ENCODE data around the gene PMM1. TPM values are rescaled to one million over a fixed set of nuclear protein-coding genes. Genes with fewer than 3 reads are reported as not detected.

Gene PMM1
- total and polyA plus RNA-seq, 2 of the 13 experiments (the other 11 are each of a cell fraction or from before 2014, with no cell fraction given), result 17.8 to 95.6 TPM

- TF ChIP-seq ZBTB33 (CRISPR knock-in tag; IDR thresholded peaks at IDR 0.05), result no peak
- TF ChIP-seq, protein P1, sequence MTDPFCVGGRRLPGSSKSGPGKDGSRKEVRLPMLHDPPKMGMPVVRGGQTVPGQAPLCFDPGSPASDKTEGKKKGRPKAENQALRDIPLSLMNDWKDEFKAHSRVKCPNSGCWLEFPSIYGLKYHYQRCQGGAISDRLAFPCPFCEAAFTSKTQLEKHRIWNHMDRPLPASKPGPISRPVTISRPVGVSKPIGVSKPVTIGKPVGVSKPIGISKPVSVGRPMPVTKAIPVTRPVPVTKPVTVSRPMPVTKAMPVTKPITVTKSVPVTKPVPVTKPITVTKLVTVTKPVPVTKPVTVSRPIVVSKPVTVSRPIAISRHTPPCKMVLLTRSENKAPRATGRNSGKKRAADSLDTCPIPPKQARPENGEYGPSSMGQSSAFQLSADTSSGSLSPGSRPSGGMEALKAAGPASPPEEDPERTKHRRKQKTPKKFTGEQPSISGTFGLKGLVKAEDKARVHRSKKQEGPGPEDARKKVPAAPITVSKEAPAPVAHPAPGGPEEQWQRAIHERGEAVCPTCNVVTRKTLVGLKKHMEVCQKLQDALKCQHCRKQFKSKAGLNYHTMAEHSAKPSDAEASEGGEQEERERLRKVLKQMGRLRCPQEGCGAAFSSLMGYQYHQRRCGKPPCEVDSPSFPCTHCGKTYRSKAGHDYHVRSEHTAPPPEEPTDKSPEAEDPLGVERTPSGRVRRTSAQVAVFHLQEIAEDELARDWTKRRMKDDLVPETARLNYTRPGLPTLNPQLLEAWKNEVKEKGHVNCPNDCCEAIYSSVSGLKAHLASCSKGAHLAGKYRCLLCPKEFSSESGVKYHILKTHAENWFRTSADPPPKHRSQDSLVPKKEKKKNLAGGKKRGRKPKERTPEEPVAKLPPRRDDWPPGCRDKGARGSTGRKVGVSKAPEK (CRISPR knock-in tag; IDR thresholded peaks at IDR 0.05; ENCODE audit: borderline replicate concordance), result no peak
- no peak for TF ChIP-seq ZNF83 (CRISPR knock-in tag; IDR thresholded peaks at IDR 0.05; ENCODE audit: borderline replicate concordance)
- no peak for TF ChIP-seq ZNF644 (CRISPR knock-in tag; IDR thresholded peaks at IDR 0.05; ENCODE audit: low read depth)
- no peak for TF ChIP-seq ZNF720 (CRISPR knock-in tag; IDR thresholded peaks at IDR 0.05)
These were observed 51.1 kb downstream of the PMM1 start for GRCh38 chr22:41538583-41538982.

More at GRCh38 chr22:41538583-41538982, 51.1 kb downstream of the PMM1 start:
- Histone ChIP-seq H3K79me2 (ENCODE audit: insufficient read depth, low read length) (peaks cover 36% of the 10 kb centered on the region), H3K9me3 (ENCODE audit: low read length) (no peaks in the 10 kb centered on the region), H3K36me3 (replicated peaks in 1 of 2; ENCODE audit: control insufficient read depth in 1 of 2, insufficient read depth in 2 of 2, low read length in 2 of 2) (peaks cover 7 to 32% of the 10 kb centered on the region in 2 experiments; a peak in 4 of 5 replicates), H3K27ac (ENCODE audit: extremely low read length, insufficient read depth, low read length) (no peak overlapping the region), H3K4me2 (ENCODE audit: low read depth, low read length) (no peak overlapping the region), H4K20me1 (ENCODE audit: insufficient read depth, low read length) (no peaks in the 10 kb centered on the region; the same call in 1 of the 2 replicates), H2AFZ (ENCODE audit: low read length) (no peak overlapping the region), H3K9ac (ENCODE audit: insufficient read depth, low read depth, low read length) (no peak overlapping the region), H3K4me1 (ENCODE audit: insufficient read depth, low read length) (peaks cover 45% of the 10 kb centered on the region), H3K4me3 (replicated peaks in 1 of 3; ENCODE audit: insufficient read depth in 1 of 3, low read depth in 2 of 3, low read length in 3 of 3) (no peak overlapping the region), H3K27me3 (ENCODE audit: control insufficient read depth in 1 of 2, insufficient read depth in 2 of 2, low read length in 2 of 2) (no peaks in the 10 kb centered on the region)
- no TSS peak for BruUV-seq (replicated peaks)
- intact Hi-C loops (cut with micrococcal nuclease; ENCODE audit: unreplicated experiment) (no loop called here), in situ Hi-C loops (cut with HindIII; ENCODE audit: extremely low pct_ligation_motif_present, low pct_unique_long_range_greater_than_20kb) (no loop called here)
- 96% methylated on average over 8 of the region's 8 CpGs for WGBS (ENCODE audit: low lambda C conversion rate)
- no peak for DNase-seq (ENCODE audit: low spot score)
- POLR2A ChIA-PET, result no interaction called here
- CTCF ChIA-PET (ENCODE audit: low intra/inter-chr PET ratio, low total read pairs), result no interaction called here
- FAIRE-seq, result no peak
- no peak for ATAC-seq

Measured in HepG2 (cell line).